Activated CD8-positive, alpha-beta memory T cell treated with anti-CD3 and anti-CD28 coated beads, Interleukin-2, amount 50 U/mL, for 4 hours (primary cell): ENCODE results near the gene PIBF1.
A peak's percentile ranks its signal among the peaks of the same experiment; 100 is the strongest.
"Not testable (repeated sequence)": the region's sequence is repeated elsewhere in the genome, so short reads cannot be mapped to it uniquely, and the experiment has no call there.

Experiments used
- DNase-seq: peaks from one replicate; pipeline ENCODE4 v3.0.0-alpha.2; 2020

The PIBF1 gene

GRCh38 chr13:73034901-73035300 lies 253.0 kb downstream of the PIBF1 start:
- DNase-seq: no peak

GRCh38 chr13:73035660-73036059 lies 253.7 kb downstream of the PIBF1 start:
- no peak for DNase-seq

- no peak for DNase-seq
These were observed 254.6 kb downstream of the PIBF1 start for GRCh38 chr13:73036566-73036965.

- DNase-seq: no peak
These were observed 256.1 kb downstream of the PIBF1 start for GRCh38 chr13:73038064-73038463.

GRCh38 chr13:73039201-73040108 lies 257.5 kb downstream of the PIBF1 start:
- no peak for DNase-seq

- DNase-seq: no peak
These were observed 258.6 kb downstream of the PIBF1 start for GRCh38 chr13:73040484-73040883.

GRCh38 chr13:73040968-73041596 lies 259.1 kb downstream of the PIBF1 start:
- no peak for DNase-seq

- DNase-seq: no peak
These were observed 263.1 kb downstream of the PIBF1 start for GRCh38 chr13:73045031-73045430.

- DNase-seq: not testable (repeated sequence)
These were observed 266.7 kb downstream of the PIBF1 start for GRCh38 chr13:73048615-73049014.

- DNase-seq: no peak
These were observed 272.8 kb downstream of the PIBF1 start for GRCh38 chr13:73054712-73055111.

GRCh38 chr13:73055813-73056564 lies 274.1 kb downstream of the PIBF1 start:
- DNase-seq: no peak

- no peak for DNase-seq
These were observed 274.6 kb downstream of the PIBF1 start for GRCh38 chr13:73056565-73056962.

- no peak for DNase-seq
These were observed 275.5 kb downstream of the PIBF1 start for GRCh38 chr13:73057284-73058063.

GRCh38 chr13:73058064-73058313 lies 276.1 kb downstream of the PIBF1 start:
- DNase-seq: no peak

- no peak for DNase-seq
These were observed 276.5 kb downstream of the PIBF1 start for GRCh38 chr13:73058432-73058735.

- DNase-seq: peak; percentile 95
These were observed 277.0 kb downstream of the PIBF1 start, which contains the start of gene KLF5 for GRCh38 chr13:73058736-73059459. Gene KLF5 (plus strand): TSS chr13:73059005. CDS start chr13:73059328, 323 bp downstream.

GRCh38 chr13:73059460-73060250 lies 277.7 kb downstream of the PIBF1 start:
- peak; percentile 41 for DNase-seq

- no peak for DNase-seq
These were observed 278.6 kb downstream of the PIBF1 start for GRCh38 chr13:73060251-73061160.

GRCh38 chr13:73061473-73061872 lies 279.5 kb downstream of the PIBF1 start:
- no peak for DNase-seq

- no peak for DNase-seq
These were observed 279.9 kb downstream of the PIBF1 start for GRCh38 chr13:73061876-73062275.
